ENCODE measurements around the gene PAFAH2. TPM values are rescaled to one million over a fixed set of nuclear protein-coding genes. Genes with fewer than 3 reads are reported as not detected.

The PAFAH2 gene
- total RNA-seq, 2 donors from 2014 or later, result 11.6 to 13.3 TPM

- Histone ChIP-seq H3K27ac (ENCODE audit: low read depth, low read length) (no peak overlapping the region), H3K27me3 (ENCODE audit: control insufficient read depth, insufficient read depth, low read length, poor library complexity, severe bottlenecking) (no peaks in the 10 kb centered on the region), H3K9ac (ENCODE audit: extremely low read depth, low read length, poor library complexity, severe bottlenecking) (no peak overlapping the region), H3K4me3 (ENCODE audit: low read length) (no peak overlapping the region), H3K36me3 (ENCODE audit: control insufficient read depth, insufficient read depth, low read length) (no peaks in the 10 kb centered on the region), H3K4me1 (ENCODE audit: control insufficient read depth, insufficient read depth, low read length) (peaks cover 4% of the 10 kb centered on the region), H3K9me3 (ENCODE audit: control insufficient read depth, low read length) (no peaks in the 10 kb centered on the region)
- peaks cover 23% of the 10 kb centered on the region for H3K4me1 Mint-ChIP-seq
- DNase-seq, result no peak
- 76 to 100% methylated on average over 1 to 2 of the region's 2 CpGs for WGBS, 2 experiments (ENCODE audit: insufficient coverage in 1 of 2, insufficient read length in 1 of 2)
- peaks cover 3% of the 10 kb centered on the region for H3K27me3 Mint-ChIP-seq (ENCODE audit: insufficient read depth)
- TF ChIP-seq CTCF (conservative IDR thresholded peaks at IDR 0.05), result no peak
- no peak overlapping the region for H3K4me3 Mint-ChIP-seq
- no peaks in the 10 kb centered on the region for H3K9me3 Mint-ChIP-seq
- no peaks in the 10 kb centered on the region for H3K36me3 Mint-ChIP-seq (ENCODE audit: low read depth)
- no peak overlapping the region for H3K27ac Mint-ChIP-seq
Measured at GRCh38 chr1:25924454-25924853, 73.4 kb downstream of the PAFAH2 start.

DNA sequence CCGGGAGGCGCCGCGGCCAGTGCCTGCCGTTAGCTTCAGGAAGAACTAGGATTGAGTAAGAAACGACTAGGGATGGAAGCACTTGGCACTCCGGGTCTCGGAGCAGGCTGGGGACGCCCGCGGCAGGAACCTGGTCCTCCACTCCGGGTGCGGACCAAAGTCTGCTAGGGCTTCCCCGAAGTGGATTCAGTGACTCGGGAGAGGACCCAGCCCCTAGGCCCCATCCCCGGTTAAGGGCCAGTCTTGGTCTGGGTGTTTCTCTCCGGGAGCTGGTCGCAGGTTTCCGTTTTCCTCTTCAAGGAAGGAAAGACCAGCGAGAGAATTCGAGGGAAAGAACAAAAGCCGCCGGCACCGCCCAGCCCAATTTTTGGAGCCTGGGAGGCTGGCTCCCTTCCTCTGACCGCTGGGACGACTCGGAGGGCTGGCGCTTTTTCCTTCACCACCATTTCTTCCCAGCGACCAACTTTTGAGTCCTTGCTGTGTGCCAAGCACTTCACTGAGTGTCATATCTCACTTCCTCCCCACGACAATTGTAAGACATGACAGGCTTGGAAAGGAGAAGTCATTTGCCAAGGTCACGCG is 74.8 kb downstream of the PAFAH2 start:
- Mint-ChIP-seq H3K27ac (peak overlapping the region; percentile 68), H3K4me3 (peak overlapping the region; percentile 66), H3K27me3 (ENCODE audit: insufficient read depth) (peaks cover 3% of the 10 kb centered on the region), H3K4me1 (peaks cover 25% of the 10 kb centered on the region), H3K36me3 (ENCODE audit: low read depth) (no peaks in the 10 kb centered on the region), H3K9me3 (no peaks in the 10 kb centered on the region)
- WGBS, 2 experiments (ENCODE audit: insufficient coverage in 1 of 2, insufficient read length in 1 of 2), result 3 to 4% methylated on average over 15 to 32 of the region's 32 CpGs
- no peak overlapping the region for H3K27ac ChIP-seq (ENCODE audit: low read depth, low read length)
- peak overlapping the region; percentile 79 for H3K4me3 ChIP-seq (ENCODE audit: low read length)
- peak; percentile 86 for DNase-seq
- H3K9me3 ChIP-seq (ENCODE audit: control insufficient read depth, low read length), result no peaks in the 10 kb centered on the region
- H3K4me1 ChIP-seq (ENCODE audit: control insufficient read depth, insufficient read depth, low read length), result peaks cover 4% of the 10 kb centered on the region
- no peaks in the 10 kb centered on the region for H3K36me3 ChIP-seq (ENCODE audit: control insufficient read depth, insufficient read depth, low read length)
- H3K27me3 ChIP-seq (ENCODE audit: control insufficient read depth, insufficient read depth, low read length, poor library complexity, severe bottlenecking), result no peaks in the 10 kb centered on the region
- no peak for TF ChIP-seq CTCF (conservative IDR thresholded peaks at IDR 0.05)
- peak overlapping the region; percentile 42 for H3K9ac ChIP-seq (ENCODE audit: extremely low read depth, low read length, poor library complexity, severe bottlenecking)

GRCh38 chr1:25922056-25922970 is 75.5 kb downstream of the PAFAH2 start:
- H3K9ac ChIP-seq (ENCODE audit: extremely low read depth, low read length, poor library complexity, severe bottlenecking), result peak overlapping the region; percentile 42

More at GRCh38 chr1:25922056-25922970, 75.5 kb downstream of the PAFAH2 start:
- DNase-seq, result peak; percentile 85
- TF ChIP-seq CTCF (conservative IDR thresholded peaks at IDR 0.05), result no peak
- H3K9me3 ChIP-seq (ENCODE audit: control insufficient read depth, low read length), result no peaks in the 10 kb centered on the region
- Mint-ChIP-seq H3K9me3 (no peaks in the 10 kb centered on the region), H3K4me1 (peaks cover 31% of the 10 kb centered on the region), H3K27ac (peak overlapping the region; percentile 87), H3K4me3 (peak overlapping the region; percentile 66), H3K36me3 (ENCODE audit: low read depth) (no peaks in the 10 kb centered on the region), H3K27me3 (ENCODE audit: insufficient read depth) (peaks cover 3% of the 10 kb centered on the region)
- peaks cover 4% of the 10 kb centered on the region for H3K4me1 ChIP-seq (ENCODE audit: control insufficient read depth, insufficient read depth, low read length)
- H3K4me3 ChIP-seq (ENCODE audit: low read length), result peak overlapping the region; percentile 79
- WGBS, 2 experiments (ENCODE audit: insufficient coverage in 1 of 2, insufficient read length in 1 of 2), result 11 to 12% methylated on average over 23 to 49 of the region's 49 CpGs
- H3K27me3 ChIP-seq (ENCODE audit: control insufficient read depth, insufficient read depth, low read length, poor library complexity, severe bottlenecking), result no peaks in the 10 kb centered on the region
- H3K27ac ChIP-seq (ENCODE audit: low read depth, low read length), result no peak overlapping the region
- H3K36me3 ChIP-seq (ENCODE audit: control insufficient read depth, insufficient read depth, low read length), result no peaks in the 10 kb centered on the region

Measured in endodermal cell (in vitro differentiated cells).